ENCODE data around the gene UFC1.
A peak's percentile ranks its signal among the peaks of the same experiment; 100 is the strongest.

The UFC1 gene

DNA sequence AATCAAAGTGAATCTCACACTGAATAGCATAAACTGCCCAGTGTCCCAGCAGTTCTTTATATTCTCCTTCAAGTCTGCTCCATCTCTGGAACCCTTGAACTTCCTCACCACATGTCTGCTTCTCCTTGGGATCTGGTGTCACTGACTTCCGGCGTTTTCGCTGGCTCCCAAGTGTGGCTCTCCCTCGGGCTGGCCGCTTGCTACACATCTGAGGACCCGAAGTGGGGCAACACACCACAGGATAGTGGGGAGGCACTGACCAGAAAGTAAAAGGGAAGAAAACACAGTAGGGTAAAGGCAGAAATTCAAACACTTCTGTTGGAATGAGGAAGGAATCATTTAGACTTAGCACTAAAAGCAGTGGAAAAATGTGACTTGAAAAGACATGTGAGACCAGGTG, 30.8 kb upstream of the UFC1 start:
- POLR2A ChIA-PET = no interaction called here
- Histone ChIP-seq H3K27me3 (replicated peaks in 2 of 5; ENCODE audit: control insufficient read depth in 4 of 5, insufficient read depth in 5 of 5, low read length in 4 of 5) (no peaks in the 10 kb centered on the region), H3K4me1 (ENCODE audit: control extremely low read depth in 1 of 4, control insufficient read depth in 4 of 4, insufficient read depth in 4 of 4, low read length in 3 of 4) (peaks cover 22 to 41% (median 32%) of the 10 kb centered on the region in 4 experiments), H3K36me3 (ENCODE audit: control insufficient read depth in 4 of 4, insufficient read depth in 4 of 4, low read length in 3 of 4) (peaks cover 12 to 71% (median 48%) of the 10 kb centered on the region in 4 experiments), H3K9me3 (ENCODE audit: control extremely low read depth in 1 of 5, control insufficient read depth in 4 of 5, insufficient read depth in 2 of 5, low read depth in 1 of 5, low read length in 4 of 5) (no peaks in the 10 kb centered on the region), H3K27ac (ENCODE audit: insufficient read depth in 1 of 2, low read depth in 1 of 2, low read length in 2 of 2, poor library complexity in 1 of 2, severe bottlenecking in 2 of 2) (no peak overlapping the region), H3K4me3 (ENCODE audit: control insufficient read depth in 1 of 7, extremely low read depth in 1 of 7, insufficient read depth in 4 of 7, low read depth in 2 of 7, low read length in 6 of 7) (no peak overlapping the region)
- WGBS (ENCODE audit: insufficient coverage) = 99% methylated on average over 6 of the region's 6 CpGs
- CTCF ChIA-PET = interaction anchor here (1.8 kb wide), 1 partner anchor 8 kb away, joined by 4 read pairs; no protein-coding TSS in a partner anchor
- no peak for DNase-seq

DNA sequence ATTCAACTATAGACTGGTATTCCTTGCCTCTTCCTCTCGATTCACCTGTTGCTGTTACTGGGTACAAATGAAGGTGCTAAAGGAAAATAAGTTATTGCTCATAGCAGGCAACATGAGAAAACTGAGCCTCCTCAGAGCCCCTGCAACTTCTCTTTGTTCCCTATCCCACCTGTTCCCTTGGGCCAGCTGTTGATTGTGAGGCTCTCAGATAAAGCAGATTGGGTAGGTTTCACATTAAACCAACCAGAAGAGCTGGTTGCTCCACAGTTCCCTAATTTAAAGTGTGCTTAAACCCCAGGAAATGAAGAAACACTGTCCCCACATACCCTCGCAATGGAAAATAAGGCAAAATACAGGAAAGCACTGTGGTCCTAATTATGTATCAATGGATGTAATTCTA, 26.1 kb upstream of the UFC1 start:
- H3K4me3 ChIP-seq (ENCODE audit: control insufficient read depth in 1 of 7, extremely low read depth in 1 of 7, insufficient read depth in 4 of 7, low read depth in 2 of 7, low read length in 6 of 7) = no peak overlapping the region
- POLR2A ChIA-PET = interaction anchor here (1.1 kb wide), 1 partner anchor 15 kb away, joined by 3 read pairs; no protein-coding TSS in a partner anchor

DNA sequence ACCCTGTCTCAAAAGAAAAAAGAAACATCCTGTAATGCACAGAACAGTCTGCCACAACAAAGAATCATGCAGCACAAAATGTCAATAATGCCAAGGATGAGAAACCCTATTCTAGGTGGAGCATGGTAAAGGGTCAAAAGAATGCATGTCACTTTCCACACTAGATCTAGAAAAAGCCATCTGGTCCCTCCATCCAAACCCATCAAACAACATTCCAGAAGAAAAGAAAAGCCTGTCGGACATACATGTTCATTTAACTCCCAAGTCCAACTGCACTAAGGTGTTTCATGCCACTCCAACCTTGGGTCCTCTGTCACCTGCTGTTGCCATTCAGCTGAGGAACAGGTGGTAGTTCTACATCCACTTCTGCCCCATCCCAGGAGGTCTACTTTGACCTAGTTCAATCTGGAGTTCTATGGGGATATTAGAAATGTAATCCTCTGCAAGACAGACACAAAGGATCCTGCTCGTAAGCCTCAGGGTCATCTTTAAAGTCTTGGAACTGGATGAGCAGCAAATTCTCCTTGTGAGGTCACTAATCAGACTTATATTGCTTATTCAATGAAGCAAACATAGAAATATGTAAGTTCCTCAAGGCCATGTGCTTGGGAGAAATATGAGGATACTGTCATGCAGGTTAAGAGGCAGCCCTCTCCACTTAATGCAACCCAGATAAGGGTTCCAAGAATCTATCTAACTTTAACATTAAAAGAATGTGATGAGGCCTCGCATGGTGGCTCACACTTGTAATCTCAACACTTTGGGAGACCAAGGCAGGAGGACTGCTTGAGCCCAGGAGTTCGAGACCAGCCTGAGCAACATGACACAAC, 25.0 kb upstream of the UFC1 start:
- Histone ChIP-seq H3K36me3 (ENCODE audit: control insufficient read depth in 4 of 4, insufficient read depth in 4 of 4, low read length in 3 of 4) (peaks cover 7 to 54% (median 35%) of the 10 kb centered on the region in 4 experiments), H3K9me3 (ENCODE audit: control extremely low read depth in 1 of 5, control insufficient read depth in 4 of 5, insufficient read depth in 2 of 5, low read depth in 1 of 5, low read length in 4 of 5) (no peaks in the 10 kb centered on the region), H3K4me1 (ENCODE audit: control extremely low read depth in 1 of 4, control insufficient read depth in 4 of 4, insufficient read depth in 4 of 4, low read length in 3 of 4) (peaks cover 13 to 32% (median 23%) of the 10 kb centered on the region in 4 experiments), H3K4me3 (ENCODE audit: control insufficient read depth in 1 of 7, extremely low read depth in 1 of 7, insufficient read depth in 4 of 7, low read depth in 2 of 7, low read length in 6 of 7) (no peak overlapping the region), H3K27me3 (replicated peaks in 2 of 5; ENCODE audit: control insufficient read depth in 4 of 5, insufficient read depth in 5 of 5, low read length in 4 of 5) (no peaks in the 10 kb centered on the region), H3K27ac (ENCODE audit: insufficient read depth in 1 of 2, low read depth in 1 of 2, low read length in 2 of 2, poor library complexity in 1 of 2, severe bottlenecking in 2 of 2) (no peak overlapping the region)
- ChIA-PET CTCF (interaction anchor here (1.0 to 2.6 kb wide), 8 partner anchors 9 to 39 kb away, joined by 4 to 11 read pairs (median 7); partner anchors contain the start of genes KLHDC9, NECTIN4, NIT1 and PFDN2), POLR2A (interaction anchor here (1.1 kb wide), 1 partner anchor 14 kb away, joined by 3 read pairs; no protein-coding TSS in a partner anchor)
- WGBS (ENCODE audit: insufficient coverage) = 93% methylated on average over 4 of the region's 4 CpGs
- no peak for DNase-seq

More for the DNA sequence above, 26.1 kb upstream of the UFC1 start:
- no peak for DNase-seq
- H3K9me3 ChIP-seq (ENCODE audit: control extremely low read depth in 1 of 5, control insufficient read depth in 4 of 5, insufficient read depth in 2 of 5, low read depth in 1 of 5, low read length in 4 of 5) = no peaks in the 10 kb centered on the region
- H3K36me3 ChIP-seq (ENCODE audit: control insufficient read depth in 4 of 4, insufficient read depth in 4 of 4, low read length in 3 of 4) = peaks cover 8 to 64% (median 44%) of the 10 kb centered on the region in 4 experiments
- H3K27me3 ChIP-seq (replicated peaks in 2 of 5; ENCODE audit: control insufficient read depth in 4 of 5, insufficient read depth in 5 of 5, low read length in 4 of 5) = no peaks in the 10 kb centered on the region
- CTCF ChIA-PET = interaction anchor here (0.6 to 2.6 kb wide), 11 partner anchors 9 to 254 kb away, joined by 3 to 11 read pairs (median 4); partner anchors contain the start of genes KLHDC9, NECTIN4, NIT1 and PFDN2
- peaks cover 13 to 24% (median 18%) of the 10 kb centered on the region in 4 experiments for H3K4me1 ChIP-seq (ENCODE audit: control extremely low read depth in 1 of 4, control insufficient read depth in 4 of 4, insufficient read depth in 4 of 4, low read length in 3 of 4)
- no peak overlapping the region for H3K27ac ChIP-seq (ENCODE audit: insufficient read depth in 1 of 2, low read depth in 1 of 2, low read length in 2 of 2, poor library complexity in 1 of 2, severe bottlenecking in 2 of 2)
- WGBS (ENCODE audit: insufficient coverage) = no CpG with 5 or more reads among the region's 2 CpGs

DNA sequence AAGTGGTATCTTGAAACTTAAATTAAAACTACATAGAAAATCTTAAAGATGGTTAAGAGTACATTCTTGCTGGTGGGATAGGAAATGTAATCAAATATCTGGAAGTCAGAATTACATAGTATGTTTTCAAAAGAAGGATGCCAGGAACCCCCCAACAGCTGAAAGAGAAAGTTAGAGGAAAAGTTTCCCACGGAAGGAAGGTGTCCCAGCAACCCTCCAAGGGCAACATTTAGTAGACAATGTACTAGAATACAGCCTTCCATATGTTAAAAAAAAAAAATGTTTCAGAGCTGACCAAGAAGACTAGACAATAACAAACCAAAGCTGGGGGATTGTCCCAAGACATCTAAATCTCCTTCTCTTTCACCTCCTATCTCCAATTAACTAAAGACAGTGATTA, 23.5 kb upstream of the UFC1 start:
- Histone ChIP-seq H3K27me3 (replicated peaks in 2 of 5; ENCODE audit: control insufficient read depth in 4 of 5, insufficient read depth in 5 of 5, low read length in 4 of 5) (no peaks in the 10 kb centered on the region), H3K4me3 (ENCODE audit: control insufficient read depth in 1 of 7, extremely low read depth in 1 of 7, insufficient read depth in 4 of 7, low read depth in 2 of 7, low read length in 6 of 7) (no peak overlapping the region), H3K9me3 (ENCODE audit: control extremely low read depth in 1 of 5, control insufficient read depth in 4 of 5, insufficient read depth in 2 of 5, low read depth in 1 of 5, low read length in 4 of 5) (no peaks in the 10 kb centered on the region), H3K36me3 (ENCODE audit: control insufficient read depth in 4 of 4, insufficient read depth in 4 of 4, low read length in 3 of 4) (peaks cover 7 to 40% (median 25%) of the 10 kb centered on the region in 4 experiments), H3K27ac (ENCODE audit: insufficient read depth in 1 of 2, low read depth in 1 of 2, low read length in 2 of 2, poor library complexity in 1 of 2, severe bottlenecking in 2 of 2) (no peak overlapping the region), H3K4me1 (ENCODE audit: control extremely low read depth in 1 of 4, control insufficient read depth in 4 of 4, insufficient read depth in 4 of 4, low read length in 3 of 4) (peaks cover 13 to 33% (median 23%) of the 10 kb centered on the region in 4 experiments)
- ChIA-PET POLR2A (no interaction called here), CTCF (interaction anchor here (0.9 to 1.8 kb wide), 3 partner anchors 8 to 14 kb away, joined by 4 to 7 read pairs (median 4); partner anchors contain the start of genes NIT1 and PFDN2)
- DNase-seq = no peak
- no CpG with 5 or more reads among the region's 1 CpG for WGBS (ENCODE audit: insufficient coverage)

DNA sequence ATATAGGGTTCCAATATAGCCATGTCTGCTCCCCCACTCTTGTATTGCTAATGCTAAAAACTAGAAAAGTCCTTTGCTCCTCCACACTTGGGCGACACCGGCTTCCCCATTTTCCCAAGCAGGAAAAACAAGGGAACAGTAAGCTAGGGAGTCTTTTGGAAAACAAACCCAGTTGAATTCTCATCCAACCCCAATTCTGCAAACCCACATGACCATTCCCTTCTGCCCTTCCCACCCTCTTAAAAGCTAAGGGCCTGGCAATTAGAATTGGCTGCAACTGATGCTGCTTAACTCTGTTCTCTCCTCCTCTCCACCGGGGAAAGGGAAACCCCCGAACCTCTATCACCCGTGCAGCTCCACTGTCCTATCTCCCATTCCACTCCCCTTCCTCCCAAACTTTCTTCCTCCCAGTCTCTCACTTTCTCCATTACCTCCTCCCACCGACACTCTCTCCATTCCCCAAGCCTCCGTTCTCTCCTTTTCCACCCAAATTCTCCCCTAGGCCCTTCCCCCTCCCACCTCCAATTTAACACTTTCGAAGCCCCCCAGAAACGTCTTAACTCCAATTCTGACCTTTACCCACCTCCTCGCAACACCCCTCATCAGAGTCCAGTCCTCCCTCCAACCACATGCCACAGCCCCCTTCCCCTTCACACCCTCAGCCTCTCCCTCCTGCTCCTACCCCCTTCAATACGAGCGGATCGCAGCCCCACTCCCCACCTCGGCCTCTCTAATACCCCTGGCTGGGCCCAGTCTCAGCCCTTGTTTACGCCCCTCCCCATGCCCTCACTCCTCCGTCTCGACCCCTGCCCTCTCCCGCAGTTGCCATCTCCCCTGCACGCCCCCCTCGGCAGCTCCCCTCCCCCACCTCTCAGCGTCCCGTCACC, 22.0 kb upstream of the UFC1 start:
- H3K4me3 ChIP-seq (ENCODE audit: control insufficient read depth in 1 of 7, extremely low read depth in 1 of 7, insufficient read depth in 4 of 7, low read depth in 2 of 7, low read length in 6 of 7) = peak overlapping the region; percentile 82 to 97 (median 95)
- CTCF ChIA-PET = interaction anchor here (1.0 to 11.2 kb wide), 9 partner anchors 9 to 135 kb away, joined by 3 to 118 read pairs (median 4); partner anchors contain the start of genes ARHGAP30, KLHDC9, NIT1 and PFDN2
- 8% methylated on average over 21 of the region's 22 CpGs for WGBS (ENCODE audit: insufficient coverage)
- H3K36me3 ChIP-seq (ENCODE audit: control insufficient read depth in 4 of 4, insufficient read depth in 4 of 4, low read length in 3 of 4) = peaks cover 8 to 30% (median 20%) of the 10 kb centered on the region in 4 experiments
- no peaks in the 10 kb centered on the region for H3K27me3 ChIP-seq (replicated peaks in 2 of 5; ENCODE audit: control insufficient read depth in 4 of 5, insufficient read depth in 5 of 5, low read length in 4 of 5)
- DNase-seq = peak in 2 of 3 donors; percentile 28 to 50
- POLR2A ChIA-PET = interaction anchor here (0.9 to 1.4 kb wide), 4 partner anchors 10 to 34 kb away, joined by 3 to 7 read pairs (median 4); partner anchors contain the start of genes NIT1 and PFDN2
- H3K9me3 ChIP-seq (ENCODE audit: control extremely low read depth in 1 of 5, control insufficient read depth in 4 of 5, insufficient read depth in 2 of 5, low read depth in 1 of 5, low read length in 4 of 5) = no peaks in the 10 kb centered on the region
- H3K4me1 ChIP-seq (ENCODE audit: control extremely low read depth in 1 of 4, control insufficient read depth in 4 of 4, insufficient read depth in 4 of 4, low read length in 3 of 4) = peaks cover 13 to 33% (median 25%) of the 10 kb centered on the region in 4 experiments
- peak overlapping the region; percentile 67 to 92 for H3K27ac ChIP-seq (ENCODE audit: insufficient read depth in 1 of 2, low read depth in 1 of 2, low read length in 2 of 2, poor library complexity in 1 of 2, severe bottlenecking in 2 of 2)

DNA sequence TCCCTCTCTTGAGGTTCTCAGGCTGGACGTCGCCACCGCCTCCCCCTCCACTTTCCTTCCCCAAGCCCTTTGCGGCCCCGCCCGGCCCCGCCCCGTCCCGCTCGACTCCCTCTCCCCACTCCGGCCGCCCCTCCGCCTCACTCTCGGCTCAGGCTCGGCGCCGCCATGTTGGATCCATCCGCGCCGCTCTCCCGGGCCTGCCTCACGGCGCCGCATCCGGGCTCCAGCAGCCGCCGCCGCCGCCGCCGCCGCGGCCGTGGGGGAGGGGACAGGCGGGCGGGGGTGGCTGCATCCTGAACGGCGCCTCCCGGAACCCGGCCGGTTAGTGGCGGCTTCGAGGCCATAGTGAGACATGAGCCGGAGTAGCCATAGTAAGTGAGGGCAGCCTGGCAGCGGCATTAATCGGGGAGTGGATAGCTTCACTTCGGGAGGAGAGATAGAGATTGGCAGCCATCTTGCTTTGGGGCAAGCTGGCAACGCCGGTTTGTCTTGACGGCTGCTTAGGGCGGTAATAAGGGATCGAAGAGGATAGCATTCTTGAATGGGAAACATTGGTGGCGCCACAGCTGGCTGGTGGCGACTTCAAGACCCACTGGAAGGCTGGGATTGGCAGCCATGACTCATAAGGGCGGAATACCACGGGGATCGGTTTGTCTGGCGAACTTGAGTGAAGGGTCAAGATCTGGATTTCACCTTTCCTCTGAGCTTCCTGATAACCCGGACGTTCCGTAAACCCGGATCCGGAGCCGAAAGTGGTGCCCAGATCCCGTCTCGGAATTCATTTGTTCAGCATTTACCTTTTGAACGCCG, 21.2 kb upstream of the UFC1 start, which contains the start of gene DEDD:
Gene DEDD, minus strand, starts transcription at position 258 of the 810 bp plus-strand sequence. CDS start 8,205 bp downstream, outside the sequence.
- ChIA-PET POLR2A (interaction anchor here (0.9 to 1.4 kb wide), 4 partner anchors 9 to 33 kb away, joined by 3 to 7 read pairs (median 4); partner anchors contain the start of genes NIT1 and PFDN2), CTCF (interaction anchor here (0.7 to 11.2 kb wide), 10 partner anchors 8 to 135 kb away, joined by 3 to 118 read pairs (median 4); partner anchors contain the start of genes ARHGAP30, KLHDC9, NIT1 and PFDN2)
- WGBS (ENCODE audit: insufficient coverage) = 0% methylated on average over 49 of the region's 68 CpGs
- Histone ChIP-seq H3K4me3 (ENCODE audit: control insufficient read depth in 1 of 7, extremely low read depth in 1 of 7, insufficient read depth in 4 of 7, low read depth in 2 of 7, low read length in 6 of 7) (peak within 1 kb of the TSS; percentile 82 to 97 (median 95)), H3K4me1 (ENCODE audit: control extremely low read depth in 1 of 4, control insufficient read depth in 4 of 4, insufficient read depth in 4 of 4, low read length in 3 of 4) (peaks cover 10 to 29% (median 21%) of the 10 kb centered on the region in 4 experiments), H3K27me3 (replicated peaks in 2 of 5; ENCODE audit: control insufficient read depth in 4 of 5, insufficient read depth in 5 of 5, low read length in 4 of 5) (no peaks in the 10 kb centered on the region), H3K9me3 (ENCODE audit: control extremely low read depth in 1 of 5, control insufficient read depth in 4 of 5, insufficient read depth in 2 of 5, low read depth in 1 of 5, low read length in 4 of 5) (no peaks in the 10 kb centered on the region), H3K36me3 (ENCODE audit: control insufficient read depth in 4 of 4, insufficient read depth in 4 of 4, low read length in 3 of 4) (peaks cover 5 to 25% (median 16%) of the 10 kb centered on the region in 4 experiments), H3K27ac (ENCODE audit: insufficient read depth in 1 of 2, low read depth in 1 of 2, low read length in 2 of 2, poor library complexity in 1 of 2, severe bottlenecking in 2 of 2) (peak within 1 kb of the TSS; percentile 85 to 92)
- DNase-seq = peak; percentile 97 to 98 (median 97)
